Naive thymus-derived CD4-positive, alpha-beta T cell (primary cell): Measurements from ENCODE around the gene IRF2. TPM values are rescaled to one million over a fixed set of nuclear protein-coding genes. Genes with fewer than 3 reads are reported as not detected.

ENCODE experiments used
- ATAC-seq: fragments of 150-1000 bp; cut with Tn5 transposase; 2 replicates; pipeline ENCODE4 v1.10.0; 2021; ENCODE audit warnings: mild to moderate bottlenecking, moderate library complexity
- CTCF ChIA-PET: fragments of 350-600 bp; sonication (Branson Sonifier 250); formaldehyde crosslinking; loops from one replicate; lab custom pipeline; 2021; ENCODE audit warnings: antibody characterized with exemption; lab: Charles Lee
- POLR2A ChIA-PET: fragments of 350-600 bp; sonication (Branson Sonifier 250); formaldehyde crosslinking; loops from one replicate; lab custom pipeline; 2021; ENCODE audit warnings: antibody characterized with exemption, inconsistent platforms; lab: Charles Lee
- DNase-seq, 9 donors: peaks; one replicate each; pipeline versions ENCODE4 v3.0.0 to v3.0.0-alpha.2; 2020 to 2022; ENCODE audit warnings: mixed read lengths in 1 of 9
- H3K27ac ChIP-seq: one replicate; pipeline ENCODE4 v1.7.0; 2013; ENCODE audit warnings: mild to moderate bottlenecking, low read depth, low read length, moderate library complexity
- H3K27me3 ChIP-seq, 2 donors: one replicate each; pipeline ENCODE4 v1.7.0; 2013; ENCODE audit warnings: low read length in 2 of 2, mild to moderate bottlenecking in 2 of 2, moderate library complexity in 2 of 2; ENCODE audit not compliant: control insufficient read depth in 2 of 2, insufficient read depth in 2 of 2
- H3K36me3 ChIP-seq, 3 experiments: 1 replicate in 2 of 3; 2 replicates in 1 of 3; pipeline ENCODE4 v1.7.0; 2013; ENCODE audit warnings: low read length in 3 of 3, mild to moderate bottlenecking in 3 of 3, moderate library complexity in 1 of 3; ENCODE audit not compliant: insufficient read depth in 3 of 3, control insufficient read depth in 2 of 3
- H3K4me1 ChIP-seq, 2 donors: one replicate each; pipeline ENCODE4 v1.7.0; 2013; ENCODE audit warnings: low read length in 2 of 2, mild to moderate bottlenecking in 2 of 2, moderate library complexity in 1 of 2; ENCODE audit not compliant: control insufficient read depth in 2 of 2, insufficient read depth in 2 of 2
- H3K4me3 ChIP-seq: 2 replicates; pipeline ENCODE4 v1.7.0; 2013; ENCODE audit warnings: mild to moderate bottlenecking, low read length
- H3K9me3 ChIP-seq, 3 experiments: 1 replicate in 2 of 3; 2 replicates in 1 of 3; pipeline ENCODE4 v1.7.0; 2013; ENCODE audit warnings: low read length in 3 of 3; ENCODE audit not compliant: control insufficient read depth in 2 of 3
- H3K27ac Mint-ChIP-seq, 9 donors: one replicate each; pipeline ENCODE4 v1.8.0; 2020 to 2022; ENCODE audit warnings: mixed read lengths in 9 of 9, mild to moderate bottlenecking in 8 of 9, moderate library complexity in 5 of 9, inconsistent platforms in 2 of 9
- H3K27me3 Mint-ChIP-seq, 5 donors: one replicate each; pipeline ENCODE4 v1.8.0; 2021 to 2022; ENCODE audit warnings: mixed read lengths in 5 of 5, mild to moderate bottlenecking in 1 of 5
- H3K36me3 Mint-ChIP-seq, 5 donors: one replicate each; pipeline ENCODE4 v1.8.0; 2020 to 2022; ENCODE audit warnings: mixed read lengths in 5 of 5, mild to moderate bottlenecking in 3 of 5, inconsistent platforms in 1 of 5
- H3K4me1 Mint-ChIP-seq, 7 donors: one replicate each; pipeline ENCODE4 v1.8.0; 2020 to 2022; ENCODE audit warnings: mixed read lengths in 7 of 7, mild to moderate bottlenecking in 3 of 7, inconsistent platforms in 1 of 7
- H3K4me3 Mint-ChIP-seq, 10 donors: one replicate each; pipeline ENCODE4 v1.8.0; 2020 to 2022; ENCODE audit warnings: mild to moderate bottlenecking in 10 of 10, mixed read lengths in 10 of 10, moderate library complexity in 6 of 10, inconsistent platforms in 2 of 10
- H3K9me3 Mint-ChIP-seq, 11 donors: one replicate each; pipeline ENCODE4 v1.8.0; 2020 to 2022; ENCODE audit warnings: mixed read lengths in 11 of 11, mild to moderate bottlenecking in 4 of 11, inconsistent platforms in 1 of 11, moderate library complexity in 1 of 11
- intact Hi-C, 2 donors: fragments of 100-400 bp; cut with micrococcal nuclease; formaldehyde crosslinking; loops; one replicate each; pipeline ENCODE4 v1.15.1; 2023
- polyA plus RNA-seq, 2 donors: library from polyadenylated mRNA; unstranded; fragments of 300-500 nt; fragmentation: Illumina TruSeq; gene quantifications; one replicate each; pipeline ENCODE4 v1.2.3, GENCODE V29; 2021
- total RNA-seq, 6 experiments: library from RNA in 5 of 6; stranded (reverse) in 5 of 6; gene quantifications; 1 replicate in 5 of 6; 2 replicates in 1 of 6; pipeline ENCODE4 v1.2.3 and lab custom pipeline; 2021 to 2026

Gene IRF2
- total and polyA plus RNA-seq, 7 experiments from 2014 or later, result 31.2 to 87.0 (median 77.5) TPM

DNA sequence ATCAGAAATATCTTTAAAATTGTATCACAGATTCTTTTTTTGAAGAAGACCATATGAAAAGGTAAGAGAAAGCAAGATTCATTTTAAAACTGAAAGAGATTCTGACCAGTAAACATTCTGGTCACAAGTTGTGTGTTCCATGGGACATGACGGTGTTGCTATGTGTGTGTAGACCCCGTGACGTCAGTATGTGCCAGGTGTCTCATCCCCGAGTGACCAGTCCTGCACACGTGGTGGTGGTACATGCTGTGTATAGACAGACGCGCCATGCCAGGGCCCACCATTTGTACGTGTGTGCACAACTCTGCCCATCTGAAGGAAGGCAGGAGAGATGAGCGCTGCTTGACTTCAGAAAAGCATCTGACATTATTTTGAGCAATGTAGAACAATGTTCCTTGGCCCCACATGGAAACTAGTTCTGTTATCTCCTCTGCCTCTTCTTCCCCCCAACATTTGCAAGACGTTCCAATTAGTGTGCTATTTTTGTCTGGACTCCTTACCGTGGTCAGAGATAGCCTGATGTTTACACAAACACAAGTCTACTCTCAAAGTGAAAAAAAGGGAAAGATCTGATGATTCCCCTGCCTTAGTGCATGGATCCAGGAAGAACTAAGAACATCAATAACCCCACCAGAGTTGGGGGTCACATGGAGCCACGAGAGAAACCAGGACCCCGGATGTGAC lies 51.2 kb downstream of the IRF2 start:
- H3K4me1 ChIP-seq, result peaks cover 20 to 33% of the 10 kb centered on the region in 2 donors
- ChIA-PET POLR2A (no interaction called here), CTCF (no interaction called here)
- H3K9me3 ChIP-seq, result no peaks in the 10 kb centered on the region
- DNase-seq (no peak), ATAC-seq (no peak)
- Mint-ChIP-seq H3K36me3 (peaks cover 33 to 65% (median 60%) of the 10 kb centered on the region in 5 donors), H3K4me3 (no peak overlapping the region), H3K27me3 (no peaks in the 10 kb centered on the region), H3K27ac (peak overlapping the region in 8 of 9 donors; percentile 6 to 94 (median 80)), H3K9me3 (peaks cover 0 to 9% (median 3%) of the 10 kb centered on the region in 11 donors), H3K4me1 (peaks cover 56 to 88% (median 82%) of the 10 kb centered on the region in 7 donors)
- intact Hi-C loops, result no loop called here
- no peak overlapping the region for H3K27ac ChIP-seq
- no peaks in the 10 kb centered on the region for H3K27me3 ChIP-seq
- H3K4me3 ChIP-seq, result no peak overlapping the region
- peaks cover 0 to 48% (median 10%) of the 10 kb centered on the region in 3 experiments for H3K36me3 ChIP-seq

DNA sequence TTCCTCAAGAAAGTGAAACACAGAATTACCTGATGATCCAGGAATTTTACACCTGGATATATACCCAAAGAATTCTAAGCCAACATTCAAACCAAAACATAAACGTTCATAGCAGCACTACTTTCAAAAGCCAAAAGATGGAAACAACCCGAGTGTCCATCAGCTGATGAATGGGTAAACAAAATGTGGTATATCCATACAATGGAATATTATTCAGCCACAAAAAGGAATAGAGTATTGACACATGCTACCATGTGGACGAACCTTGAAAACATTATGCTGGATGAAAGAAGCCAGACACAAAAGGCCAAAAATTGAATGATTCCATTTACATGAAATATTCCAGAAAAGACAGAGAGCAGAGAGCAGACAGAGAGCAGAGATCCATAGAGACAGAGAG lies 52.0 kb downstream of the IRF2 start:
- H3K4me3 ChIP-seq, result no peak overlapping the region
- ChIA-PET CTCF (no interaction called here), POLR2A (no interaction called here)
- no peak overlapping the region for H3K27ac ChIP-seq
- ATAC-seq (no peak), DNase-seq (no peak)
- no peaks in the 10 kb centered on the region for H3K27me3 ChIP-seq
- Mint-ChIP-seq H3K36me3 (peaks cover 30 to 70% (median 60%) of the 10 kb centered on the region in 5 donors), H3K9me3 (peaks cover 0 to 9% (median 3%) of the 10 kb centered on the region in 11 donors), H3K27me3 (no peaks in the 10 kb centered on the region), H3K27ac (peak overlapping the region in 8 of 9 donors; percentile 42 to 95 (median 90)), H3K4me3 (peak overlapping the region in 2 of 10 donors; percentile 65 to 67), H3K4me1 (peaks cover 52 to 88% (median 82%) of the 10 kb centered on the region in 7 donors)
- H3K4me1 ChIP-seq, result peaks cover 21 to 41% of the 10 kb centered on the region in 2 donors
- intact Hi-C loops, result no loop called here
- peaks cover 0 to 41% (median 10%) of the 10 kb centered on the region in 3 experiments for H3K36me3 ChIP-seq
- no peaks in the 10 kb centered on the region for H3K9me3 ChIP-seq

DNA sequence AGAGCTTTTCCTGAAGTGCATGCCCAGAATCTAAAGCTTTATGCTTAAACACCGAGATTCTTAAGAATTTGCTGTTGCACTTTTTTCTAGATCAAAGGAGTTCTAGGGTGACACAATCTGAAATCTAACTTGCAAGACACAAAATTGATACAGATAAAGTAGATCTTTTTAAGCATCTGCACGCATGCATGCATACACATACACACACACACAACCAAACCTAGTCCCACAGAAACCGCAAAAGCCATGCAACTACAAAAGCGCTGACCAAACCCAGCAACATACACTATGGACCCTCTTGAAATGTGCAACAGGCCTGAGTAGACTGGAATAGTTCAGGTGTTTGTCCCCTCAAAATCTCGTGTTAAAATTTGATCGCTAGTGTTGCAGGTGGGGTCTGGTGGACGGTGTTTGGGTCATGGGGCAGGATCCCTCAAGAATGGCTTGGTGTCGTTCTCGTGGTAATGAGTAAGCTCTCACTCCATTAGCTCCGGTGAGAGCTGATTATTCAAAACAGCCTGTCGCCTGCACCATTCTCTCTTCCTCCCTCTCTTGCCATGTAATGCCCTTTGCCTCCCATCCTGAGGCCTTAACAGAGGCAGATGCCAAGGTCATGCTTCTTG lies 52.7 kb downstream of the IRF2 start:
- H3K9me3 Mint-ChIP-seq, result peaks cover 0 to 9% (median 3%) of the 10 kb centered on the region in 11 donors
- H3K36me3 Mint-ChIP-seq, result peaks cover 22 to 63% (median 55%) of the 10 kb centered on the region in 5 donors
- H3K27ac Mint-ChIP-seq, result peak overlapping the region; percentile 42 to 95 (median 89)
- H3K4me1 Mint-ChIP-seq, result peaks cover 44 to 86% (median 77%) of the 10 kb centered on the region in 7 donors
- Histone ChIP-seq H3K27ac (peak overlapping the region; percentile 41), H3K4me3 (peak overlapping the region; percentile 35), H3K36me3 (peaks cover 0 to 34% (median 7%) of the 10 kb centered on the region in 3 experiments), H3K27me3 (no peaks in the 10 kb centered on the region), H3K4me1 (peaks cover 24 to 47% of the 10 kb centered on the region in 2 donors), H3K9me3 (no peaks in the 10 kb centered on the region)
- no peaks in the 10 kb centered on the region for H3K27me3 Mint-ChIP-seq
- intact Hi-C loops, result loop anchor here (1.0 to 2.0 kb wide), 4 partner anchors 31 to 228 kb away; partner anchors contain the start of genes CASP3 (in 1 of the 2) and PRIMPOL (in 1 of the 2)
- peak overlapping the region; percentile 14 to 79 (median 56) for H3K4me3 Mint-ChIP-seq
- ChIA-PET POLR2A (interaction anchor here (1.0 to 1.6 kb wide), 3 partner anchors 16 to 53 kb away, joined by 3 to 6 read pairs (median 3); partner anchors contain the start of gene IRF2), CTCF (interaction anchor here (1.7 kb wide), 1 partner anchor 9 kb away, joined by 5 read pairs; no protein-coding TSS in a partner anchor)
- no peak for ATAC-seq
- no peak for DNase-seq

DNA sequence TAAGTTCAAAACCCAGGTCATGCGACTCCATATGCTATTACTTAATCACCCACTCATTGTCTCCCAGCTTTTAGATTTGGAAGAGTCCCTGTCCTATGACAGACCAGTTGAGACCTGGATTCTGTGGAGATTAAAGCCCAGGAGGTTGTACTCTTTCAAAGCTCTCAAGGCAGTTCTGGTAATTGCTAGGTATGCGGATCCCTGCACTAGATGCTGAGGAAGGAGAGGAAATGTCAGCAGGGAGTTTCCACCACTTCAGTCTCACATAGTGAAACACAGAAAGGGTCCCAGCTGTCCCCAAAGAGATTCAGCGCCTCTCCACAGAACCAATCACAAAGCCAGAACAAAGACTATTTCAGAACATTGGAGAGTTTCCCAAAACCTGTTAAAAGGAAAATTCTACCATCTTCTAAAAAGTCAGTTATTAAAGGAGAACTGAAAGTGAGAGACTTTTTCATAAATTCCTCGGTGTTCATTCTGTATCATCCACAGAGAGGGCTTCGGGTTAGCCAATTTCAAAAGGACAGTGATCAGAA lies 53.4 kb downstream of the IRF2 start:
- H3K36me3 Mint-ChIP-seq, result peaks cover 19 to 59% (median 49%) of the 10 kb centered on the region in 5 donors
- peaks cover 44 to 82% (median 72%) of the 10 kb centered on the region in 7 donors for H3K4me1 Mint-ChIP-seq
- Histone ChIP-seq H3K4me1 (peaks cover 26 to 52% of the 10 kb centered on the region in 2 donors), H3K9me3 (no peaks in the 10 kb centered on the region), H3K27me3 (no peaks in the 10 kb centered on the region), H3K27ac (peak overlapping the region; percentile 41), H3K36me3 (peaks cover 0 to 27% (median 6%) of the 10 kb centered on the region in 3 experiments), H3K4me3 (peak overlapping the region; percentile 35)
- peaks cover 0 to 9% (median 3%) of the 10 kb centered on the region in 11 donors for H3K9me3 Mint-ChIP-seq
- peak in 1 of 9 donors; percentile 21 for DNase-seq
- peak overlapping the region; percentile 67 to 95 (median 89) for H3K27ac Mint-ChIP-seq
- ChIA-PET CTCF (interaction anchor here (1.0 to 1.7 kb wide), 2 partner anchors 9 to 15 kb away, joined by 3 to 5 read pairs; no protein-coding TSS in a partner anchor), POLR2A (interaction anchor here (0.5 to 1.6 kb wide), 5 partner anchors 16 to 1784 kb away, joined by 3 to 6 read pairs (median 3); partner anchors contain the start of gene IRF2)
- H3K4me3 Mint-ChIP-seq, result peak overlapping the region in 9 of 10 donors; percentile 33 to 79 (median 56)
- ATAC-seq, result peak; percentile 58
- intact Hi-C loops, result loop anchor here (1.0 to 2.0 kb wide), 4 partner anchors 32 to 228 kb away; partner anchors contain the start of genes CASP3 (in 1 of the 2) and PRIMPOL (in 1 of the 2)
- no peaks in the 10 kb centered on the region for H3K27me3 Mint-ChIP-seq

DNA sequence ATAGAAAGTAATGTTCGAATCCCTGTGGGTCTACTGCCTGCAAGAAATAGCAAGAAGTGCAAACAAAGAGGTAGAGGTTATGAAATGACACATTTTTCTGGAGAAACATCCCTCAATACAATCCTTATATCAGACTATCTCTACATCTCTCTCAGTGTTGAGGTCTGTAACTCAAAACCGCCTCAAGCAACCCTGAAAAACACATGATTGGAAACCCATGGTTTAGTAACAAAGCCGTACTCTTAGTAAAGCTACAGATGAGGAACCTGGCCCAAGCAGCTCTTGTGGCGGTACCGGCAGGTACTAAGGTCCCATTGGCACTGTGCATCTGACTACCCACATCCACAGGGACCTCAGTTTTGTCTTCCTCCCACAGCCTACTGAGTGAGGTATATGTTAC lies 53.9 kb downstream of the IRF2 start:
- H3K27ac Mint-ChIP-seq, result peak overlapping the region; percentile 67 to 95 (median 89)
- peaks cover 0 to 25% (median 6%) of the 10 kb centered on the region in 3 experiments for H3K36me3 ChIP-seq
- H3K4me1 Mint-ChIP-seq, result peaks cover 46 to 83% (median 73%) of the 10 kb centered on the region in 7 donors
- intact Hi-C loops, result loop anchor here (2.0 kb wide), 2 partner anchors 32 to 42 kb away; no protein-coding TSS in a partner anchor
- CTCF ChIA-PET, result interaction anchor here (1.0 to 1.7 kb wide), 2 partner anchors 8 to 16 kb away, joined by 3 to 5 read pairs; no protein-coding TSS in a partner anchor
- DNase-seq (no peak), ATAC-seq (no peak)
- H3K4me3 ChIP-seq, result no peak overlapping the region
- H3K27me3 Mint-ChIP-seq, result no peaks in the 10 kb centered on the region
- peak overlapping the region; percentile 41 for H3K27ac ChIP-seq
- H3K9me3 ChIP-seq, result no peaks in the 10 kb centered on the region
- peak overlapping the region in 6 of 10 donors; percentile 39 to 79 (median 60) for H3K4me3 Mint-ChIP-seq
- H3K36me3 Mint-ChIP-seq, result peaks cover 19 to 62% (median 49%) of the 10 kb centered on the region in 5 donors
- no peaks in the 10 kb centered on the region for H3K27me3 ChIP-seq
- POLR2A ChIA-PET, result interaction anchor here (0.5 to 1.6 kb wide), 4 partner anchors 51 to 1784 kb away, joined by 3 to 6 read pairs (median 4); partner anchors contain the start of gene IRF2
- peaks cover 0 to 9% (median 3%) of the 10 kb centered on the region in 11 donors for H3K9me3 Mint-ChIP-seq
- H3K4me1 ChIP-seq, result peaks cover 26 to 52% of the 10 kb centered on the region in 2 donors
